Measurements from ENCODE around the gene RERE.
A peak's percentile ranks its signal among the peaks of the same experiment; 100 is the strongest.

The RERE gene

GRCh38 chr1:8321612-8322011 is 495.8 kb downstream of the RERE start:
- Histone ChIP-seq H3K4me1 (no peaks in the 10 kb centered on the region), H3K4me3 (no peak overlapping the region), H3K27me3 (ENCODE audit: low read depth) (no peaks in the 10 kb centered on the region), H3K9me3 (no peaks in the 10 kb centered on the region), H3K36me3 (replicated peaks) (no peaks in the 10 kb centered on the region)
- in situ Hi-C loops (cut with MboI; ENCODE audit: low sequenced_read_pairs), result loop anchor here (25.0 kb wide), 1 partner anchor 659 kb away; no protein-coding TSS in a partner anchor
- DNase-seq (ENCODE audit: low spot score in 2 of 2), result no peak

GRCh38 chr1:8318436-8318835 is 499.0 kb downstream of the RERE start:
- DNase-seq (ENCODE audit: low spot score in 2 of 2), result no peak
- Histone ChIP-seq H3K9me3 (no peaks in the 10 kb centered on the region), H3K27me3 (ENCODE audit: low read depth) (peaks cover 11% of the 10 kb centered on the region), H3K36me3 (replicated peaks) (no peaks in the 10 kb centered on the region), H3K4me3 (peak overlapping the region; percentile 18), H3K4me1 (no peaks in the 10 kb centered on the region)
- in situ Hi-C loops (cut with MboI; ENCODE audit: low sequenced_read_pairs), result loop anchor here (10.0 to 25.0 kb wide), 2 partner anchors 334 to 656 kb away; no protein-coding TSS in a partner anchor

DNA sequence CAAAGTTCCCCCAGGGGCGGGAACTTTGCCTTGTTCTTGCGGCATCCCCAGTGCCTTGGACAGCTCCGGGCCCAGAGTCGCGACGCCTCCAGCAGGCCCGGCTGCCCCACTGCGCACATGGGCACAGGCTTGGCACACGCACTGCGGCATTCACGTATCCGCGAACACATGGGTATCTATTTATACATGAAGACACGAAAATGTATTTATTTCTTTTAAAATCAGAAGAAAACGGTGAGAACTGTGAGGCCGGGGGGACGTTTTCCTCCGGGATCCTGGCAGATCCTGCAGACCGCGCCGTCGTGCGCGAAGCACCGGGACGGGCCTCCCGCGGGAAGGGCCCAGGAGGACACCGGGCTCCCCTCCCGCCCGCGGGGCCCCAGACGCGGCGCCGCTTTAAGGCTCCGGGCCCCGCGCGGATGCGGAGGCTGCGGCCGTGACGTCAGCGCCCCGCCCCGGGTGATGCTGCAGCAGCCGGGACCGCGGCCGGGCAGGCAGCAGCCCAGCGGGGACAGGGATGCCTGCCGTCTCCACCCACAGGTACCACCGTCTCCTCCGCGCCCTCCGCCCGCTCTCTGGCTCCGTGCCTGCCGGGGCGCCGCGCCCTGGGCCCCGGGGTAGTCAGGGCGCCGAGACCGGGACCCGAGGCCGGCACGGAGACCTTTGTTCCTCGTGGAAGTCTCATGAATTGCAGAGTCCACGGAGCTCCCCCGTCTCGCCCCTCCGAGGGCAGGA is 499.6 kb downstream of the RERE start, which contains the start of gene SLC45A1:
TSS of gene SLC45A1 (plus strand) at position 468 of the 735 bp plus-strand sequence. CDS start 6,216 bp downstream, outside the sequence.
- Histone ChIP-seq H3K36me3 (replicated peaks) (no peaks in the 10 kb centered on the region), H3K4me3 (peak within 1 kb of the TSS; percentile 18), H3K9me3 (no peaks in the 10 kb centered on the region), H3K27me3 (ENCODE audit: low read depth) (peaks cover 11% of the 10 kb centered on the region), H3K4me1 (no peaks in the 10 kb centered on the region)
- in situ Hi-C loops (cut with MboI; ENCODE audit: low sequenced_read_pairs), result loop anchor here (10.0 to 25.0 kb wide), 2 partner anchors 333 to 656 kb away; no protein-coding TSS in a partner anchor
- DNase-seq (ENCODE audit: low spot score in 2 of 2), result peak; percentile 38 to 76

- no peaks in the 10 kb centered on the region for H3K4me1 ChIP-seq
- H3K36me3 ChIP-seq (replicated peaks), result no peaks in the 10 kb centered on the region
- in situ Hi-C loops (cut with MboI; ENCODE audit: low sequenced_read_pairs), result loop anchor here (10.0 to 25.0 kb wide), 2 partner anchors 331 to 654 kb away; no protein-coding TSS in a partner anchor
- no peak for DNase-seq (ENCODE audit: low spot score in 2 of 2)
- peaks cover 11% of the 10 kb centered on the region for H3K27me3 ChIP-seq (ENCODE audit: low read depth)
- no peaks in the 10 kb centered on the region for H3K9me3 ChIP-seq
- no peak overlapping the region for H3K4me3 ChIP-seq
Measured at GRCh38 chr1:8315573-8316475, 501.6 kb downstream of the RERE start.

DNA sequence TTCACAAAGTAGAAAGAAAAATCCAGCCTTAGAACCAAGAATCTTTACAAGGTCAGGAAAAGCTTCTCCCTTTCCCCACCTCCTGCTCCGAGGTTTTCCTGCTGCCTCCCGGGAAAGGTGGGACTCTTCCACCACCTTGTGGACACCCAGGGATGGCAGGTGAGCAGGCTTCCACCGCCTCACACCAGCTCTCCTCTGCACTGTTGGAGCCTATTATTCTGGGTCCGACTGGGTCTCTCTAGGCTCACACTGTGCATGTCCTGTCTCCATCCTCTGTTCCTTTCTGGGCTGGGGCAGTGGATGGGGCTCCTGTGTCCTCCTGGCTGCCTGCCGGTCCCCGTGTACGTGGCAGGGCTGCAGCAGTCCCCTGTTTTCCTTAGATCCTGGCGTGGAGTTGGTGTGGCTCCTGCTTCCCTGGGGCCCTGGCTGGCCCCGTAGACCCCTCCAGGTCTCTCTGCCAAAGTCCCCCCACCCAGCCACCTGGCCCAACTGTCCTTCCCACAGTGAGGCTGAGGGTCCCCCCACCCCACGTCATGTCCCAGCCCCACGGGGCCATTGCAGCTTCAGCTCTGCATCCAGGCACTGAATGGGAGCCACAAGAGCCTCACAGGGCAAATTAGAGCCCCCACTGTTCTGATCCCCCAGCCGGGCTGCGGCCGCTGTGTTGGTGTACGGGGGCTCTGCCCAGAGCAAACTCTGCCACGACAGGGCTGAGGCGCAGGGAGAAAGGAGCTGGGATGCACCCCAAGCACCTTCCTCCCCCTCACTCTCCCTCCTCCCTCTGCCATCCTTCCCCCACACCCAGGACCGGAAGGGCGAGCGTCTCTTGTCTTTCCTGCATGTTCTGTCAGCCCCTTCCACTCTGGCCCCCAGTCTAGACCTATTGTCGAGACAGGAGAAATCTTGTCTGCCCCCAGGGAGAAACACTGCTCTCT is 502.8 kb downstream of the RERE start:
- Histone ChIP-seq H3K36me3 (replicated peaks) (no peaks in the 10 kb centered on the region), H3K4me3 (no peak overlapping the region), H3K9me3 (no peaks in the 10 kb centered on the region), H3K4me1 (no peaks in the 10 kb centered on the region), H3K27me3 (ENCODE audit: low read depth) (peaks cover 11% of the 10 kb centered on the region)
- in situ Hi-C loops (cut with MboI; ENCODE audit: low sequenced_read_pairs), result loop anchor here (5.0 to 25.0 kb wide), 3 partner anchors 297 to 652 kb away; no protein-coding TSS in a partner anchor
- DNase-seq (ENCODE audit: low spot score in 2 of 2), result peak; percentile 73 to 85

DNA sequence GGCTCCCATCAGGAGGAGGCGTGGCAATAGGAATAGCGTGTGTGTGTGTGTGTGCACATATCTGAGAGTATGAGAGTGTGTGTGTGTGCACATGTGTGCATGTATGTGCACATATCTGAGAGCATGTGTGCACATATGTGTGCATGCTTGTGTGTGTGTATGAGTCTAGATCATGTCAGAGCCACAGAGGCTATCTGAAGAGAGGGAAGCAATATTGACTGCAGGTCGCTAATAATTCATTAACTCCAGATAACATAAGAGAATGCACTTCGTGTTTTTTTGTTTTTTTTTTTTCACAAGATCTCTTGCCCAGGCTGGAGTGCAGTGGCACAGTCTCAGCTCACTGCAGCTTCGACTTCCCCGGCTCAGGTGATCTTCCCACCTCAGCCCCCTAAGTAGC is 504.2 kb downstream of the RERE start:
- Histone ChIP-seq H3K4me1 (no peaks in the 10 kb centered on the region), H3K36me3 (replicated peaks) (no peaks in the 10 kb centered on the region), H3K9me3 (no peaks in the 10 kb centered on the region), H3K4me3 (no peak overlapping the region), H3K27me3 (ENCODE audit: low read depth) (peaks cover 11% of the 10 kb centered on the region)
- in situ Hi-C loops (cut with MboI; ENCODE audit: low sequenced_read_pairs), result loop anchor here (5.0 to 25.0 kb wide), 3 partner anchors 296 to 651 kb away; no protein-coding TSS in a partner anchor
- no peak for DNase-seq (ENCODE audit: low spot score in 2 of 2)

- Histone ChIP-seq H3K9me3 (no peaks in the 10 kb centered on the region), H3K27me3 (ENCODE audit: low read depth) (peaks cover 11% of the 10 kb centered on the region), H3K4me1 (no peaks in the 10 kb centered on the region), H3K4me3 (no peak overlapping the region), H3K36me3 (replicated peaks) (no peaks in the 10 kb centered on the region)
- in situ Hi-C loops (cut with MboI; ENCODE audit: low sequenced_read_pairs), result loop anchor here (5.0 to 25.0 kb wide), 3 partner anchors 295 to 650 kb away; no protein-coding TSS in a partner anchor
- DNase-seq (ENCODE audit: low spot score in 2 of 2), result no peak
Measured at GRCh38 chr1:8312235-8313218, 504.9 kb downstream of the RERE start.

DNA sequence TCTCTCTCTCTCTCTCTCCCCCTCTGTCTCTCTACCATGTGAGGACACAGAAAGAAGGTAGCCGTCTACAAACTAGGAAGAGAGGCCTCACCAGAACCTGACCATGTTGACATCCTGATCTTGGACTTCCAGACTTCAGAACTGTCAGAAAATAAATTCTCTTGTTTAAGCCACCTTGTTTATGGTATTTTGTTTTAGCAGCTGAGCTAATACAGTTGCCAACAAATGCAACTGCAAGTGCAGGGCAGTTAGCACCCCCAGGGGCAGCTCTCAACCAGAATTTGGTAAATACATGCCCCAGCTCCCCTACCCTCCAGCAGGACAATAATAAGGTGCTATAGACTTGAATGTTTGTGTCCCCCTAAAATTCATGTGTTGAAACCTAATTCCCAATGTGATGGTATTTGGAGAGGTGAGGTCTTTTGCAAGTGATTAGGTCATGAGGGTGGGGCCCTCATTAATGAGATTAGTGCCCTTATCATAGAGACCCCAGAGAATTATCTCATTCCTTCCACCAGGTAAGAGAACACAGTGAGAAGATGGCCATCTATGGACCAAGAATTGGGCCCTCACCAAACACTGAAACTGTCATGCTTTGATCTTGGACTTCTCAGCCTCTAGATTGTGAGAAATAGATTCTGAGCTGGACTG is 506.2 kb downstream of the RERE start:
- H3K4me1 ChIP-seq, result no peaks in the 10 kb centered on the region
- no peak for DNase-seq (ENCODE audit: low spot score in 2 of 2)
- no peaks in the 10 kb centered on the region for H3K36me3 ChIP-seq (replicated peaks)
- H3K27me3 ChIP-seq (ENCODE audit: low read depth), result peaks cover 11% of the 10 kb centered on the region
- H3K9me3 ChIP-seq, result no peaks in the 10 kb centered on the region
- no peak overlapping the region for H3K4me3 ChIP-seq
- in situ Hi-C loops (cut with MboI; ENCODE audit: low sequenced_read_pairs), result loop anchor here (5.0 to 25.0 kb wide), 3 partner anchors 294 to 649 kb away; no protein-coding TSS in a partner anchor

- Histone ChIP-seq H3K27me3 (ENCODE audit: low read depth) (no peaks in the 10 kb centered on the region), H3K4me1 (no peaks in the 10 kb centered on the region), H3K4me3 (no peak overlapping the region), H3K9me3 (no peaks in the 10 kb centered on the region), H3K36me3 (replicated peaks) (no peaks in the 10 kb centered on the region)
- DNase-seq (ENCODE audit: low spot score in 2 of 2), result no peak
- in situ Hi-C loops (cut with MboI; ENCODE audit: low sequenced_read_pairs), result loop anchor here (25.0 kb wide), 1 partner anchor 645 kb away; no protein-coding TSS in a partner anchor
Measured at GRCh38 chr1:8307628-8308027, 509.8 kb downstream of the RERE start.

GRCh38 chr1:8303876-8304275 is 513.6 kb downstream of the RERE start:
- no peak for DNase-seq (ENCODE audit: low spot score in 2 of 2)
- no peaks in the 10 kb centered on the region for H3K27me3 ChIP-seq (ENCODE audit: low read depth)
- in situ Hi-C loops (cut with MboI; ENCODE audit: low sequenced_read_pairs), result loop anchor here (25.0 kb wide), 1 partner anchor 642 kb away; no protein-coding TSS in a partner anchor

GRCh38 chr1:8303141-8303540 is 514.3 kb downstream of the RERE start:
- DNase-seq (ENCODE audit: low spot score in 2 of 2), result no peak
- in situ Hi-C loops (cut with MboI; ENCODE audit: low sequenced_read_pairs), result loop anchor here (25.0 kb wide), 1 partner anchor 641 kb away; no protein-coding TSS in a partner anchor
- Histone ChIP-seq H3K4me3 (no peak overlapping the region), H3K4me1 (no peaks in the 10 kb centered on the region), H3K27me3 (ENCODE audit: low read depth) (no peaks in the 10 kb centered on the region), H3K36me3 (replicated peaks) (no peaks in the 10 kb centered on the region), H3K9me3 (no peaks in the 10 kb centered on the region)

More at GRCh38 chr1:8303876-8304275, 513.6 kb downstream of the RERE start:
- Histone ChIP-seq H3K9me3 (no peaks in the 10 kb centered on the region), H3K4me1 (no peaks in the 10 kb centered on the region), H3K36me3 (replicated peaks) (no peaks in the 10 kb centered on the region), H3K4me3 (no peak overlapping the region)
